Gastroesophageal sphincter (tissue), 4 donors: ENCODE data around the gene DSCAML1. TPM values are rescaled to one million over a fixed set of nuclear protein-coding genes. Genes with fewer than 3 reads are reported as not detected.

Source experiments
- ATAC-seq: fragments of 150-250 bp; one replicate; pipeline ENCODE4 v1.9.1; 2016; ENCODE audit warnings: mild to moderate bottlenecking, moderate library complexity
- H3K27ac ChIP-seq, 4 donors: fragments of 200-600 bp; sonication (generic) in 3 of 4; 1 replicate in 3 of 4; 2 replicates in 1 of 4; pipeline ENCODE4 v1.5.1; 2016 to 2019
- H3K27me3 ChIP-seq: fragments of 200-600 bp; sonication (generic); one replicate; pipeline ENCODE4 v1.5.1; 2019
- H3K36me3 ChIP-seq, 2 donors: fragments of 200-600 bp; sonication (generic); one replicate each; pipeline ENCODE4 v1.5.1; 2019; ENCODE audit warnings: control low read depth in 1 of 2
- H3K4me1 ChIP-seq, 3 donors: fragments of 200-600 bp; sonication (generic); 1 replicate in 2 of 3; 2 replicates in 1 of 3; pipeline ENCODE4 v1.5.1; 2016 to 2019; ENCODE audit warnings: control low read depth in 2 of 3
- H3K4me3 ChIP-seq, 2 donors: fragments of 200-600 bp; sonication (generic); one replicate each; pipeline ENCODE4 v1.5.1; 2019; ENCODE audit warnings: mild to moderate bottlenecking in 1 of 2, moderate library complexity in 1 of 2
- H3K9me3 ChIP-seq, 3 donors: fragments of 200-600 bp; sonication (generic); one replicate each; pipeline ENCODE4 v1.5.1; 2017 to 2019; ENCODE audit warnings: control low read depth in 2 of 3
- EP300 ChIP-seq: sonication (generic); formaldehyde crosslinking; IDR thresholded peaks from one replicate; pipeline ENCODE4 v1.6.1; 2017; ENCODE audit warnings: antibody characterized with exemption, mild to moderate bottlenecking
- POLR2A ChIP-seq, 2 donors: fragments of 450-650 bp; IDR thresholded peaks; one replicate each; pipeline ENCODE4 v1.6.1; 2017; ENCODE audit warnings: antibody characterized with exemption in 2 of 2, mild to moderate bottlenecking in 2 of 2, moderate library complexity in 1 of 2
- POLR2AphosphoS5 ChIP-seq: sonication (generic); formaldehyde crosslinking; IDR thresholded peaks from one replicate; pipeline ENCODE4 v1.6.1; 2017; ENCODE audit warnings: antibody characterized with exemption
- WGBS, 2 donors: methylation state at CpG; one replicate each; pipeline ENCODE4 v1.1.5; 2018; ENCODE audit warnings: low coverage in 1 of 2; 5-methylcytosine and 5-hydroxymethylcytosine counted together
- total RNA-seq, 4 donors: library from RNA; depleted of rRNA; stranded (reverse); fragments of >200 nt; gene quantifications; one replicate each; pipeline ENCODE4 v1.1.0, GENCODE V29; 2016
- TF ChIP-seq, protein P1 (sequence below), 4 experiments: fragments of 200-600 bp in 2 of 4; fragments of 450-650 bp in 2 of 4; sonication (generic) in 1 of 4; IDR thresholded peaks; one replicate each; pipeline ENCODE4 v1.5.1; 2017 to 2019; ENCODE audit warnings: antibody characterized with exemption in 4 of 4, mild to moderate bottlenecking in 2 of 4, moderate library complexity in 2 of 4

DSCAML1 gene
- total RNA-seq, 4 donors from 2014 or later, result 0.35 to 2.5 (median 0.73) TPM

DNA sequence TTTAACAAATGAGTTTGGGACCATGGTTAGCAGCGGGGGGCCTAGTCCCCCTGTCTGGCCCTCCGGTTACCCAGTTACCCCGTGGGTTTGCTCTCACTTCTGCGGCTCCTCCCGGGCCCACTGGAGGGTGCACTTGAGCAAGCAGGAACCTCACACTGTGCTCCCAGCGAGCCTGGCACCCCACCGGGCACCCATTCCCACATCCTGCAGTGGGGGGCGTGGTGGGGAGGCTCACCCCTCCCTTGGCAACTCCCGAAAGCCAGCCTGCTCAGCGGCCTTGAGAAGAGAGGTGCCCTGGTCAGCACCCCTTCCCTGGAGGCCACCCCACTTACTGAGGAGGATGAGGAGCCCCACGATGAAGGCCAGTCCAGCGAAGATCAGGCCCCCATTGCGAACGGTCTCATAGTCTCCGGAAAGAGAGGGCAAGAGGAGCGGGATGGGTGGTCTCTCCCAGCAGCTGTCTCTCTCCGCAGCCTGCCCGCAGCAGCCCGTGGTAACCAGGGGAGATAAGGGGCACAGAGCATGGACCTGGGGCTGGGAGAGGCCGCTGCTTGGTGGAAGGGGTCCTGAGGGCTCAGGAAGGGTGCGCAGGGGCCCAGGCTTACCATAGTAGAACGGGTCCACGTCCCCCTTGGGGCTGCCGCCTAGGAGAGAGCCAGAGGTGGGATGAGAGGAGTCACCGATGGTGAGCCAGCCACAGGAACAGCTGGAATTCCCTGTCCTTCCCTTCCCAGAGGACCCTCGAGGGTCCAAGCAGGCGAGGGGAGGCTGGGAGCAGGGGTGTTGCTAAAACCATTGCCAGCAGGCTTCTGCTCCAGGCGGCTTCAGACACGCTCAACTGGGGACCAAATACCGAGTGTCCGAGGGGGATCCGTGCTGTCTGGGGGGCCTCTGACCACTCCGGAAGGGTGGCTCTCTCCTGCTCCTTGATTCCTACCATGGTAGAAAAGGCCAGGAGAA, 25.3 kb upstream of the DSCAML1 start:
- Histone ChIP-seq H3K36me3 (no peaks in the 10 kb centered on the region), H3K4me3 (no peak overlapping the region), H3K9me3 (no peaks in the 10 kb centered on the region), H3K27me3 (peaks cover 17% of the 10 kb centered on the region), H3K27ac (peak overlapping the region in 3 of 4 donors; percentile 78 to 80 (median 78)), H3K4me1 (peaks cover 0 to 66% (median 13%) of the 10 kb centered on the region in 3 donors)
- WGBS, 2 donors, result 22 to 71% methylated on average over 3 to 8 of the region's 33 CpGs
- TF ChIP-seq POLR2A (IDR thresholded peaks at IDR 0.05) (no peak), EP300 (no peak)
- TF ChIP-seq, protein P1, sequence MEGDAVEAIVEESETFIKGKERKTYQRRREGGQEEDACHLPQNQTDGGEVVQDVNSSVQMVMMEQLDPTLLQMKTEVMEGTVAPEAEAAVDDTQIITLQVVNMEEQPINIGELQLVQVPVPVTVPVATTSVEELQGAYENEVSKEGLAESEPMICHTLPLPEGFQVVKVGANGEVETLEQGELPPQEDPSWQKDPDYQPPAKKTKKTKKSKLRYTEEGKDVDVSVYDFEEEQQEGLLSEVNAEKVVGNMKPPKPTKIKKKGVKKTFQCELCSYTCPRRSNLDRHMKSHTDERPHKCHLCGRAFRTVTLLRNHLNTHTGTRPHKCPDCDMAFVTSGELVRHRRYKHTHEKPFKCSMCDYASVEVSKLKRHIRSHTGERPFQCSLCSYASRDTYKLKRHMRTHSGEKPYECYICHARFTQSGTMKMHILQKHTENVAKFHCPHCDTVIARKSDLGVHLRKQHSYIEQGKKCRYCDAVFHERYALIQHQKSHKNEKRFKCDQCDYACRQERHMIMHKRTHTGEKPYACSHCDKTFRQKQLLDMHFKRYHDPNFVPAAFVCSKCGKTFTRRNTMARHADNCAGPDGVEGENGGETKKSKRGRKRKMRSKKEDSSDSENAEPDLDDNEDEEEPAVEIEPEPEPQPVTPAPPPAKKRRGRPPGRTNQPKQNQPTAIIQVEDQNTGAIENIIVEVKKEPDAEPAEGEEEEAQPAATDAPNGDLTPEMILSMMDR (IDR thresholded peaks at IDR 0.05), result peak in 3 of 4 experiments; percentile 35 to 44 (median 36)
- no peak for ATAC-seq

- no peaks in the 10 kb centered on the region for H3K36me3 ChIP-seq
- no peak for ATAC-seq
- no peak overlapping the region for H3K4me3 ChIP-seq
- no peaks in the 10 kb centered on the region for H3K9me3 ChIP-seq
- peaks cover 0 to 75% (median 15%) of the 10 kb centered on the region in 3 donors for H3K4me1 ChIP-seq
- 93% methylated on average over 3 of the region's 12 CpGs; no CpG with 5 or more reads in 1 of the 2 donors for WGBS, 2 donors
- peaks cover 25% of the 10 kb centered on the region for H3K27me3 ChIP-seq
- no peak overlapping the region for H3K27ac ChIP-seq
- TF ChIP-seq POLR2AphosphoS5, result no peak
- TF ChIP-seq POLR2A (IDR thresholded peaks at IDR 0.05), result no peak
- TF ChIP-seq EP300, result no peak
- TF ChIP-seq, protein P1 (IDR thresholded peaks at IDR 0.05), result no peak
Measured at GRCh38 chr11:117821431-117821830, 24.4 kb upstream of the DSCAML1 start.

- Histone ChIP-seq H3K27me3 (peaks cover 16% of the 10 kb centered on the region), H3K27ac (no peak overlapping the region), H3K9me3 (no peaks in the 10 kb centered on the region), H3K36me3 (no peaks in the 10 kb centered on the region), H3K4me1 (peaks cover 0 to 78% (median 22%) of the 10 kb centered on the region in 3 donors), H3K4me3 (no peak overlapping the region)
- ATAC-seq, result no peak
- TF ChIP-seq, protein P1 (IDR thresholded peaks at IDR 0.05), result no peak
- no peak for TF ChIP-seq EP300
- TF ChIP-seq POLR2A (IDR thresholded peaks at IDR 0.05), result no peak
- TF ChIP-seq POLR2AphosphoS5, result no peak
- 86 to 88% methylated on average over 6 to 9 of the region's 10 CpGs for WGBS, 2 donors
Measured at GRCh38 chr11:117820516-117820915, 23.5 kb upstream of the DSCAML1 start.

DNA sequence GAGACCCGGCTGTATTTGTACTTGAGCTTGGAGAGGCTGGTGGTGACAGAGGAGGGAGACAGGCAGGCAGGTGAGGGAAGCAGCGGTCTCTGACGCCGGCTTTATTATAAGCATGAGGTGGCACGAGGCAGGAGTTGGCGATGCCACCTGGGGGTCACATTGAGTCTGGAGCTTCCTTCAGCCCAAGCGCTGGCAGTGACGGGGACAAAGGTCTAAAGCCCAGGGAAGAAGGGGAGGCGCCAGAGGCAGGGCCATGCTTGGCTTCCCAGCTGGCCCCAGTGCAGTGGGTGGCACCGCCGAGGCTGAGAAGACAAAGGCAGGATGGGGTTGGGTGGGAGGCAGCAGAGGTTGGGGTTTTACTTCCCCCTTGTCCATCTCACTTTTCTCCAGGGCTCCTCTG, 23.1 kb upstream of the DSCAML1 start:
- H3K36me3 ChIP-seq, result no peaks in the 10 kb centered on the region
- WGBS, 2 donors, result 92 to 96% methylated on average over 2 to 9 of the region's 11 CpGs
- H3K4me3 ChIP-seq, result no peak overlapping the region
- H3K27me3 ChIP-seq, result peaks cover 16% of the 10 kb centered on the region
- no peak for ATAC-seq
- H3K4me1 ChIP-seq, result peaks cover 0 to 78% (median 22%) of the 10 kb centered on the region in 3 donors
- TF ChIP-seq EP300, result no peak
- no peak for TF ChIP-seq POLR2A (IDR thresholded peaks at IDR 0.05)
- no peak for TF ChIP-seq POLR2AphosphoS5
- TF ChIP-seq, protein P1 (IDR thresholded peaks at IDR 0.05), result no peak
- no peaks in the 10 kb centered on the region for H3K9me3 ChIP-seq
- H3K27ac ChIP-seq, result no peak overlapping the region
